Esophagus (tissue), 2 donors: ENCODE measurements around the gene CT45A5. TPM values are rescaled to one million over a fixed set of nuclear protein-coding genes. Genes with fewer than 3 reads are reported as not detected.
"Not testable (repeated sequence)": the region's sequence is repeated elsewhere in the genome, so short reads cannot be mapped to it uniquely, and the experiment has no call there.

Experiments
- H3K27ac ChIP-seq, 2 donors: one replicate each; pipeline ENCODE4 v1.5.1; 2013; ENCODE audit warnings: low read depth in 2 of 2, mild to moderate bottlenecking in 2 of 2, inconsistent platforms in 1 of 2, low read length in 1 of 2, moderate library complexity in 1 of 2
- H3K27me3 ChIP-seq, 2 donors: one replicate each; pipeline ENCODE4 v1.6.1; 2013; ENCODE audit warnings: low read length in 2 of 2, control low read depth in 1 of 2, mild to moderate bottlenecking in 1 of 2; ENCODE audit not compliant: insufficient read depth in 2 of 2, control insufficient read depth in 1 of 2
- H3K36me3 ChIP-seq, 2 donors: one replicate each; pipeline ENCODE4 v1.6.1; 2013; ENCODE audit warnings: low read length in 1 of 2; ENCODE audit not compliant: control insufficient read depth in 2 of 2, insufficient read depth in 2 of 2
- H3K4me1 ChIP-seq, 2 donors: one replicate each; pipeline ENCODE4 v1.6.1; 2013; ENCODE audit warnings: low read length in 1 of 2; ENCODE audit not compliant: control insufficient read depth in 2 of 2, insufficient read depth in 2 of 2
- H3K4me3 ChIP-seq, 2 donors: one replicate each; pipeline ENCODE4 v1.5.1; 2013; ENCODE audit warnings: low read length in 2 of 2, mild to moderate bottlenecking in 2 of 2, low read depth in 1 of 2, moderate library complexity in 1 of 2
- H3K9me3 ChIP-seq, 2 donors: one replicate each; pipeline ENCODE4 v1.6.1; 2013; ENCODE audit warnings: mild to moderate bottlenecking in 2 of 2, low read depth in 1 of 2, low read length in 1 of 2, moderate library complexity in 1 of 2; ENCODE audit not compliant: control insufficient read depth in 2 of 2, insufficient read depth in 1 of 2
- WGBS, 2 donors: extraction: QIAGEN DNeasy Blood & Tissue Kit; methylation state at CpG; one replicate each; pipeline ENCODE4 v1.1.7; 2013; 5-methylcytosine and 5-hydroxymethylcytosine counted together
- polyA plus RNA-seq, 2 donors: library from polyadenylated mRNA; stranded (reverse); fragments of 200-250 nt; gene quantifications; one replicate each; pipeline ENCODE4 v1.2.3, GENCODE V29; 2013
- donor health status: healthy with polysubstance abuse.
- donor health status: Bipolar disorder and iron deficiency.

The CT45A5 gene, protein sequence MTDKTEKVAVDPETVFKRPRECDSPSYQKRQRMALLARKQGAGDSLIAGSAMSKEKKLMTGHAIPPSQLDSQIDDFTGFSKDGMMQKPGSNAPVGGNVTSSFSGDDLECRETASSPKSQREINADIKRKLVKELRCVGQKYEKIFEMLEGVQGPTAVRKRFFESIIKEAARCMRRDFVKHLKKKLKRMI
- not detected for polyA plus RNA-seq

DNA sequence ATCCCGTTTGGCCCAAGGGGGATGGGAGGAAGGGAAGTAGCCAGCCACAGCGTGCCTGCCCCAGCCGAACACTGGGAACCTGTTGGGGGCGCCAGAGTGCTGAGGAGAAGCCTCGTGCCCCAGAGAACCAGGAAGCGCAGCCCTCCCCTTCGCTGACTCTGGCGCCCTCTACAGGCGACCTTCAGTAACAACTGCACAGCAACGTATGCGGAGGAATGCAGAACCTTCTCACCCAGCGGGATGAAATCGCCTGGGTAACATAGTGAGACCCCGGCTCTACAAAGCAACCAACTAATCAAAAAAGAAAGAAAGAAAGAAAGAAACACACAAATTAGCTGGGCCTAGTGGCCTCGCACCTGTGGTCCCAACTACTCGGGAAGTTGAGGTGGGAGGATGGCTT, at the start of gene CT45A5:
TSS of gene CT45A5 (minus strand) at position 101 of the 400 bp plus-strand sequence. CDS start 3,774 bp downstream, outside the sequence.
- WGBS, 2 donors: no CpG with 5 or more reads among the region's 16 CpGs
- not testable (repeated sequence) for H3K4me1 ChIP-seq, H3K36me3 ChIP-seq, H3K9me3 ChIP-seq, H3K27ac ChIP-seq, H3K27me3 ChIP-seq, H3K4me3 ChIP-seq

DNA sequence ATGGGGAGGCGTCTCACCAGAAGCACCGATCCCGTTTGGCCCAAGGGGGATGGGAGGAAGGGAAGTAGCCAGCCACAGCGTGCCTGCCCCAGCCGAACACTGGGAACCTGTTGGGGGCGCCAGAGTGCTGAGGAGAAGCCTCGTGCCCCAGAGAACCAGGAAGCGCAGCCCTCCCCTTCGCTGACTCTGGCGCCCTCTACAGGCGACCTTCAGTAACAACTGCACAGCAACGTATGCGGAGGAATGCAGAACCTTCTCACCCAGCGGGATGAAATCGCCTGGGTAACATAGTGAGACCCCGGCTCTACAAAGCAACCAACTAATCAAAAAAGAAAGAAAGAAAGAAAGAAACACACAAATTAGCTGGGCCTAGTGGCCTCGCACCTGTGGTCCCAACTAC, 34.6 kb upstream of the CT45A5 start, which contains the start of gene CT45A2:
TSS of gene CT45A2 (minus strand) at position 101 of the 400 bp plus-strand sequence. CDS start 3,747 bp downstream, outside the sequence.
- not testable (repeated sequence) for H3K36me3 ChIP-seq, H3K27me3 ChIP-seq, H3K4me3 ChIP-seq, H3K9me3 ChIP-seq, H3K27ac ChIP-seq, H3K4me1 ChIP-seq
- no CpG with 5 or more reads among the region's 17 CpGs for WGBS, 2 donors

DNA sequence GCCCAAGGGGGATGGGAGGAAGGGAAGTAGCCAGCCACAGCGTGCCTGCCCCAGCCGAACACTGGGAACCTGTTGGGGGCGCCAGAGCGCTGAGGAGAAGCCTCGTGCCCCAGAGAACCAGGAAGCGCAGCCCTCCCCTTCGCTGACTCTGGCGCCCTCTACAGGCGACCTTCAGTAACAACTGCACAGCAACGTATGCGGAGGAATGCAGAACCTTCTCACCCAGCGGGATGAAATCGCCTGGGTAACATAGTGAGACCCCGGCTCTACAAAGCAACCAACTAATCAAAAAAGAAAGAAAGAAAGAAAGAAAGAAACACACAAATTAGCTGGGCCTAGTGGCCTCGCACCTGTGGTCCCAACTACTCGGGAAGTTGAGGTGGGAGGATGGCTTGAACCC, 17.4 kb upstream of the CT45A5 start, which contains the start of gene CT45A6:
TSS of gene CT45A6 (minus strand) at position 101 of the 400 bp plus-strand sequence. CDS start 3,794 bp downstream, outside the sequence.
- H3K36me3 ChIP-seq, H3K27me3 ChIP-seq, H3K27ac ChIP-seq, H3K4me1 ChIP-seq, H3K9me3 ChIP-seq, H3K4me3 ChIP-seq: not testable (repeated sequence)
- WGBS, 2 donors: no CpG with 5 or more reads among the region's 16 CpGs

DNA sequence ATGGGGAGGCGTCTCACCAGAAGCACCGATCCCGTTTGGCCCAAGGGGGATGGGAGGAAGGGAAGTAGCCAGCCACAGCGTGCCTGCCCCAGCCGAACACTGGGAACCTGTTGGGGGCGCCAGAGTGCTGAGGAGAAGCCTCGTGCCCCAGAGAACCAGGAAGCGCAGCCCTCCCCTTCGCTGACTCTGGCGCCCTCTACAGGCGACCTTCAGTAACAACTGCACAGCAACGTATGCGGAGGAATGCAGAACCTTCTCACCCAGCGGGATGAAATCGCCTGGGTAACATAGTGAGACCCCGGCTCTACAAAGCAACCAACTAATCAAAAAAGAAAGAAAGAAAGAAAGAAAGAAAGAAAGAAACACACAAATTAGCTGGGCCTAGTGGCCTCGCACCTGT, 17.2 kb downstream of the CT45A5 start, which contains the start of gene CT45A3:
TSS of gene CT45A3 (minus strand) at position 101 of the 400 bp plus-strand sequence. CDS start 3,747 bp downstream, outside the sequence.
- no CpG with 5 or more reads among the region's 17 CpGs for WGBS, 2 donors
- H3K9me3 ChIP-seq, H3K4me1 ChIP-seq, H3K27ac ChIP-seq, H3K4me3 ChIP-seq, H3K36me3 ChIP-seq, H3K27me3 ChIP-seq: not testable (repeated sequence)

DNA sequence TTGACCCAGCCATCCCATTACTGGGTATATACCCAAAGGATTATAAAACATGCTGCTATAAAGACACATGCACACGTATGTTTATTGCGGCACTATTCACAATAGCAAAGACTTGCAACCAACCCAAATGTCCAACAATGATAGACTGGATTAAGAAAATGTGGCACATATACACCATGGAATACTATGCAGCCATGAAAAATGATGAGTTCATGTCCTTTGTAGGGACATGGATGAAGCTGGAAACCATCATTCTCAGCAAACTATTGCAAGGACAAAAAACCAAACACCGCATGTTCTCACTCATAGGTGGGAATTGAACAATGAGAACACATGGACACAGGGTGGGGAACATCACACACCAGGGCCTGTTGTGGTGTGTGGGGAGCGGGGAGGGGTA, 40.6 kb downstream of the CT45A5 start:
- not testable (repeated sequence) for H3K36me3 ChIP-seq, H3K27me3 ChIP-seq, H3K9me3 ChIP-seq, H3K4me3 ChIP-seq, H3K4me1 ChIP-seq, H3K27ac ChIP-seq
- 87 to 98% methylated on average over 3 to 4 of the region's 4 CpGs for WGBS, 2 donors

DNA sequence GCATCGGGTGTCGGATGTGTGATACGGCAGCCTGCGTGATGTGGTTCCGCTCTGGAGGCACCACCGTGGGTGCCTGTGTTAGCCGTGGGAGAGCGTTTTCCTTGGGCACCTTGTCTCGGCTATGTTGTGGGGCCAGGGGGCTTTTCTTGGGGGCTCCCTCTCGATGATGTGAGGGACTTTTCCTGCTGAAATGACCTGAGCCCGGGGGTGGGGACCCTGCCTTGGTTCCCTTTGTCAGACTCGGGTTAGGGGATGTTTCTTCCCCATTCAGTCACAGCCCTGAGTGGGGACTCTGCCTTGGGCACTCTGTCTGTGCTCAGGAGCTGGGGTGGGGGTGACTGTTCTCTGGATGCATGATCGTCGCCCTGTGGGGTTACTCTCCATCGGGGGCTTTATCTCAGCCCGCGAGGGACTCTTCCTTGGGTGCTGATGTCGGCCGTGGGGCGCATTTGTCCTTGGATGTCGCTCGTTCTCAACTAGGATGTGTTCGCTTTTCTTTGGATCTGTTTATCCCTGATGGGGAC, 44.0 kb downstream of the CT45A5 start:
- WGBS, 2 donors: 86 to 89% methylated on average over 23 of the region's 23 CpGs
- Histone ChIP-seq H3K4me3 (no peak overlapping the region), H3K27ac (no peak overlapping the region), H3K4me1 (no peaks in the 10 kb centered on the region), H3K36me3 (no peaks in the 10 kb centered on the region), H3K9me3 (no peaks in the 10 kb centered on the region), H3K27me3 (no peaks in the 10 kb centered on the region)

DNA sequence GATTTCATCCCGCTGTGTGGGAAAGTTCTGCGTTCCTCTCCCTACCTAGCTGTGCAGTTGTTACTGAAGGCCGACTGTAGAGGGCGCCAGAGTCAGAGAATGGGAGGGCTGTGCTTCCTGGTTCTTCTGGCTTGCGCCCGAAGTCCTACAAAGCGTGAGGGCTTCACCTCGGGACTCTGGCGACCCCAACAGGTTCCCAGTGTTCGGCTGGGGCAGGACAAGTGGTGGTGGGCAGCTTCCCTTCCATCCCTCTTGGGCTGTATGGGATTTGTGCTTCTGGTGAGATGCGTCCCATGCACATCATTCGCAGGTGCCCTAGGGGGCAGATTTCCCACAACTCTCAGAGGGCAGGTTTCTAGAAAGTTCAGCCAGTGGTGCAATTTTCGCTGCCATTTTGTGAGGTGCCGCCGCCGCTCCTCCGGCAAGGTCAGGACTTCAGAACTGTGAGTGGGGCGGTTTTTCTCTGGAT, 44.6 kb downstream of the CT45A5 start:
- H3K4me3 ChIP-seq: no peak overlapping the region
- H3K27me3 ChIP-seq: no peaks in the 10 kb centered on the region
- no peak overlapping the region for H3K27ac ChIP-seq
- H3K4me1 ChIP-seq: no peaks in the 10 kb centered on the region
- no peaks in the 10 kb centered on the region for H3K9me3 ChIP-seq
- 59 to 63% methylated on average over 18 of the region's 18 CpGs for WGBS, 2 donors
- no peaks in the 10 kb centered on the region for H3K36me3 ChIP-seq

DNA sequence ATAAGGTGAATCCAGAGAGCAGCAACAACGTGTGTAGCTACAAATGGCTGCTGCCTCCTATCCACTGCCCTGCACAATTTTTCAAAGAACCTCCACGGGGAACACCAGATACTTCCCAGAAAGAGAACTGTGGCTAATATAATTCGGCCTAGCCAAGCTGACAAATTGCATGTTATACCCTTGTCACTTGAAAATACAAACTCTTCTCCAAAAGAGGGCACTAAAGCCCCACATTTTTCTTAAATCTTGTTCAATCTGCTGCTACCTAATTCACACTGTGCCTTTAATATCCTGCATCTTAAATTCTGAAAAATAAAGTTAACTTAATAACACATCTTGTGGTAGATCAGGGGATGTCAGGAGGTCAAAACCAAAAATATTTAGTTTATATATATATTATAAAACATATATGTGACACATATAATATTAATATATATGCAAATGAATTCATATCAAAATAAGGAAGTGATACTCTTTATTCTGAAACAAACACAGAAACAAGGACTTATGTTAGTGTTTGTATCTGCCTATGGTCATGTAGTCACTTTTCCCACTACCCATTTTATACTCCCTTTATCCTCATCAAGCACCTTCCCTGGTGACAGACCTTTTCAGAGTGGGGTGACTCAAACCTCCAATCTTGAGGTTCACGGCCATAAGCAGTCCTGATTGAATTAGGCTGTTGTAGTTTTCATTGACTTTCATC, 47.8 kb downstream of the CT45A5 start:
- 39 to 45% methylated on average over 4 of the region's 4 CpGs for WGBS, 2 donors
- no peaks in the 10 kb centered on the region for H3K9me3 ChIP-seq
- H3K27me3 ChIP-seq: no peaks in the 10 kb centered on the region
- H3K4me1 ChIP-seq: no peaks in the 10 kb centered on the region
- H3K4me3 ChIP-seq: no peak overlapping the region
- no peak overlapping the region for H3K27ac ChIP-seq
- H3K36me3 ChIP-seq: no peaks in the 10 kb centered on the region

DNA sequence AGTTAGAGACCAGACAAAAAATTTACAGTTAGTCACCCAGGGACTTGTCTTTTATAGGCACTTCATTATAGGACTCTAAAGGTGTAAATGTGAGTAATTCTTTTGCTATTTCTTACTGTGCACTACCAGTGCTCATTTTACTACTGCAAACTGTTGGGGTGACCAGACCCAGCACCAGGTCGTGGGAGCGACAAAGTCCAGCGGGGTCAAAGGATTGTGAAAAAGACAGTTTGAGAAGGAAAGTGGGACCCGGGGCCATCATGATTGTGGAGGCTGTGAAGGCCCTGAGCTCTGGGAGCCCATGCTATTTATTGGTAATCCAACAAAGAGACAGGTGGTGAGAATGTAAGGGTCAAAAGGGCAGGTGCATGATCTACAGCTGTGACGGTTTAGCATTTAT, 50.6 kb downstream of the CT45A5 start:
- not testable (repeated sequence) for H3K27ac ChIP-seq, H3K36me3 ChIP-seq, H3K4me3 ChIP-seq, H3K4me1 ChIP-seq, H3K9me3 ChIP-seq, H3K27me3 ChIP-seq
- 63 to 77% methylated on average over 5 of the region's 5 CpGs for WGBS, 2 donors
